DOHH2 (cell line): Measurements from ENCODE around the gene HHLA2.
A peak's percentile ranks its signal among the peaks of the same experiment; 100 is the strongest.

Experiments used
- H3F3A ChIP-seq: fragments of 200-600 bp; sonication (generic), shearing (Covaris generic); 2 replicates; pipeline ENCODE4 v1.6.0; 2016; ENCODE audit warnings: antibody characterized with exemption, mild to moderate bottlenecking; ENCODE audit not compliant: control insufficient read depth, insufficient read depth
- H3K27ac ChIP-seq: fragments of 200-600 bp; sonication (generic); 2 replicates; pipeline ENCODE4 v1.5.1; 2014; ENCODE audit warnings: low read depth, mild to moderate bottlenecking, low read length, moderate library complexity
- H3K27me3 ChIP-seq: fragments of 200-600 bp; sonication (generic); 2 replicates; pipeline ENCODE4 v1.6.1; 2014; ENCODE audit warnings: mild to moderate bottlenecking, low read length, mixed read lengths; ENCODE audit not compliant: control insufficient read depth
- H3K36me3 ChIP-seq: fragments of 200-600 bp; sonication (generic); 2 replicates; pipeline ENCODE4 v1.6.1; 2014; ENCODE audit warnings: mild to moderate bottlenecking, low read length, moderate library complexity, mixed read lengths; ENCODE audit not compliant: control insufficient read depth
- H3K4me1 ChIP-seq: fragments of 200-600 bp; sonication (generic); 2 replicates; pipeline ENCODE4 v1.6.1; 2014; ENCODE audit warnings: mild to moderate bottlenecking, low read length, mixed read lengths; ENCODE audit not compliant: control insufficient read depth
- H3K4me2 ChIP-seq: fragments of 200-600 bp; sonication (generic); 2 replicates; pipeline ENCODE4 v1.6.0; 2014; ENCODE audit warnings: mild to moderate bottlenecking, low read length, moderate library complexity
- H3K4me3 ChIP-seq: fragments of 200-600 bp; sonication (generic); 2 replicates; pipeline ENCODE4 v1.5.1; 2014; ENCODE audit warnings: mild to moderate bottlenecking, low read length, mixed read lengths
- H3K79me2 ChIP-seq: fragments of 200-600 bp; sonication (generic); 2 replicates; pipeline ENCODE4 v1.6.1; 2014; ENCODE audit warnings: mild to moderate bottlenecking, low read length, mixed read lengths; ENCODE audit not compliant: control insufficient read depth
- H3K9me2 ChIP-seq: fragments of 200-600 bp; sonication (generic); replicated peaks from 2 replicates; pipeline ENCODE4 v1.6.1; 2014; ENCODE audit warnings: mild to moderate bottlenecking, low read length, mixed read lengths; ENCODE audit not compliant: control insufficient read depth
- H3K9me3 ChIP-seq: fragments of 200-600 bp; sonication (generic); 2 replicates; pipeline ENCODE4 v1.6.1; 2014; ENCODE audit warnings: antibody characterized with exemption, low read length, mixed read lengths; ENCODE audit not compliant: control insufficient read depth, insufficient read depth
- H4K20me1 ChIP-seq: fragments of 200-600 bp; sonication (generic); 2 replicates; pipeline ENCODE4 v1.6.0; 2014; ENCODE audit warnings: low read depth, mild to moderate bottlenecking, antibody characterized with exemption, low read length, moderate library complexity; ENCODE audit not compliant: control insufficient read depth, insufficient read depth
- CTCF ChIP-seq: fragments of 200-600 bp; sonication (generic); IDR thresholded peaks from one replicate; pipeline ENCODE4 v1.5.1; 2014; ENCODE audit warnings: antibody characterized with exemption, mild to moderate bottlenecking, low read depth, low read length; ENCODE audit not compliant: poor library complexity, severe bottlenecking
- EZH2phosphoT487 ChIP-seq: fragments of 200-600 bp; sonication (generic); IDR thresholded peaks from 2 replicates; pipeline ENCODE4 v1.6.1; 2017; ENCODE audit warnings: borderline replicate concordance, mild to moderate bottlenecking, antibody characterized with exemption, low read length, moderate library complexity, mixed read lengths

HHLA2 gene

DNA sequence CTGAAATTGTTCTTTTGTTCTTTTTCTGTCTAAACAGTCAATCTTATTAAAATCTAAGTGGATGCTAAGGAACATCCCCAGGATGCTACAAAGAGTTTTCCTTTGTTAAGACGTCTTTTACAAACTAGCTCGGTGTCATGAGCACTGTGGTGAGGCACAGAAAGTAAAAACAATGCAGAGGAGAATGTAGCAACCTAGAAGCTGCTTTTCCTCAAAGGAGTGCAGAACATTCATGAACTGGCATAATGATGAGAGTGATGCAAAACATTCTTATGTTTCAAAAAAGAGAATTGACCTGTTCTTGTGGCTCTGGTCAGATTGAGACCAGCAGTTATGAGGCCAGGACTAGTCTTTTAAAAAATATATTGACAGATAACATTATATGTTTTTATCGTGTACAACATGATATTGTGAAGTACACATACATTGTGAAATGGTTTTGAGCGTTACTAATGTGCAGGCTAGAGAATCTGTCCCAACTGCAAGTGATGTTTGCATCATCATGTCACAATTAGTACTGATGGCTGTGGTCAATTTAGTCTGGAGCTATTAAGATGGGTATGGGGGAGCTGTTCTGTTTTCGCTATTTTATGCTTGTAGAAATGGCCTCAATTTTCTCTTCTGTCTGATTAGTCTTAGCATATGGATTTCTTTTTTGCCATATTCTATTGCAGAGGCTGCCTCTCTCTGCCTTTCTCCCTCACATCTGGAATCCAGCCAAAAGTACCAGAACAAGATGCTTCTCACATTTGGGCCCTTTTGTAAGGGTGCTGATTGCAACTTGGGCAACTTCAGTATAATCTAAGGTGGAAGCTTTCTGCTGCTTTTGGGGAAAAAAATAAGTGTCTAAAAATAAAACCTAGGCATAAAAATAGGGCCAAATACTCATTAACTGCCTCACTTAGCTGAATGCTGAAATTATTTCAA lies 50.2 kb downstream of the HHLA2 start:
- H3K79me2 ChIP-seq, result no peaks in the 10 kb centered on the region
- H3K27me3 ChIP-seq, result no peaks in the 10 kb centered on the region
- TF ChIP-seq EZH2phosphoT487 (no peak), CTCF (no peak)
- H3K9me3 ChIP-seq, result no peaks in the 10 kb centered on the region
- H3K9me2 ChIP-seq, result no peaks in the 10 kb centered on the region; the same call in 1 of the 2 replicates
- peak overlapping the region; percentile 56 for H3K4me3 ChIP-seq
- no peaks in the 10 kb centered on the region for H3K36me3 ChIP-seq
- no peaks in the 10 kb centered on the region for H3F3A ChIP-seq
- H4K20me1 ChIP-seq, result no peaks in the 10 kb centered on the region
- H3K4me1 ChIP-seq, result peaks cover 31% of the 10 kb centered on the region
- peak overlapping the region; percentile 37 for H3K27ac ChIP-seq
- peak overlapping the region; percentile 65 for H3K4me2 ChIP-seq

DNA sequence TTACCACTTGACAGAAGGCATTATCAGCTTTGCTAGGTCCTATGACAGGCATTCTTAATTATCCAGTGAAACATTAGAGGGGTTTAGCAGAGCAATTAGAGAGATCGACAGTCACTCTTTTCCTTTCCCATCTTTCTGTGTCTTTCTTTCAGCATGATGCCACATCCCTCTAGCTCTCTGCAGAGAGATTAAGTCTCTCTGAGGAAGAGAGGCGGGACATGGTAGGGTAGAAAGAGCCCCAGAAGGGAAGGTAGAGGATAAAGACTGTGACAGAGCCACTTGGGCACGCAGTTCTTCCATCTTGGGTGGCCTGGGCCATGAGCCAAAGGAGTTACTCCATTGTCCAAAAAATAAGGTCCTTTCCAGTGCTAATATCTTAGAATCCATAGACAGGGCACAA lies 55.8 kb downstream of the HHLA2 start:
- Histone ChIP-seq H3K36me3 (no peaks in the 10 kb centered on the region), H3K4me3 (no peak overlapping the region)

DNA sequence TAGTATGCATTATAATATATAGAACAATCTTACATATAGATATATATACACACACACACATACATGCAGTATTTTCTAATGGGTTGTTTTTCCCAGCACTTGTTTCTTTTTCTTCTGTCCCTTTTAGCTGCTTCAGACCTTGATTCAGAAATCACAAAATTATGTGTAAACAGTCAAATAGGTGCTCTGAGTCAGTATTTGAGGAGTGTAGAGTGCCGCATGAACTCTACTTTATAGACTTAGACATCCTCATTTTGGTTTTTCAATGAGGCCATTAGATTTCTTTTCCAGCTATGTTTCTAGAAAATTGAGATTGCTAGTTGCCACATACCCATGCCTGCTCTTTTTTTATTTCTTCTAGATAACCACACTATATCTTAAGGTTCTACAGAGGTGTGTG lies 58.2 kb downstream of the HHLA2 start:
- Histone ChIP-seq H3K9me3 (no peaks in the 10 kb centered on the region), H3K9me2 (no peaks in the 10 kb centered on the region), H3K4me2 (no peak overlapping the region), H3K4me1 (no peaks in the 10 kb centered on the region; the same call in 1 of the 2 replicates), H3K27ac (no peak overlapping the region), H3K27me3 (no peaks in the 10 kb centered on the region), H3K79me2 (no peaks in the 10 kb centered on the region), H3F3A (no peaks in the 10 kb centered on the region), H3K36me3 (no peaks in the 10 kb centered on the region), H3K4me3 (no peak overlapping the region), H4K20me1 (no peaks in the 10 kb centered on the region)
- TF ChIP-seq EZH2phosphoT487 (no peak), CTCF (no peak)

More for the DNA sequence above, 55.8 kb downstream of the HHLA2 start:
- H3K4me1 ChIP-seq, result peaks cover 6% of the 10 kb centered on the region
- H3K27me3 ChIP-seq, result no peaks in the 10 kb centered on the region
- no peak for TF ChIP-seq CTCF
- TF ChIP-seq EZH2phosphoT487, result no peak
- no peaks in the 10 kb centered on the region for H4K20me1 ChIP-seq
- H3K79me2 ChIP-seq, result no peaks in the 10 kb centered on the region
- no peaks in the 10 kb centered on the region for H3K9me2 ChIP-seq
- H3K9me3 ChIP-seq, result no peaks in the 10 kb centered on the region
- H3K27ac ChIP-seq, result no peak overlapping the region
- no peak overlapping the region for H3K4me2 ChIP-seq
- H3F3A ChIP-seq, result no peaks in the 10 kb centered on the region
